GM23338 (cell line): ENCODE results near the gene POLR2L. TPM values are rescaled to one million over a fixed set of nuclear protein-coding genes. Genes with fewer than 3 reads are reported as not detected.

Source experiments
- ATAC-seq: fragments of 200-7000 bp; cut with Tn5 transposase; 3 replicates; pipeline ENCODE4 v1.9.1; 2020
- DNase-seq: peaks from one replicate; pipeline ENCODE4 v3.0.0-alpha.2; 2015; ENCODE audit warnings: low spot score
- H2AFZ ChIP-seq: fragments of 200-600 bp; sonication (generic); 2 replicates; pipeline ENCODE4 v1.8.0; 2016; ENCODE audit warnings: antibody characterized with exemption, mild to moderate bottlenecking, moderate library complexity
- H3F3A ChIP-seq: fragments of 200-600 bp; sonication (generic); replicated peaks from 2 replicates; pipeline ENCODE4 v1.8.0; 2017; ENCODE audit warnings: antibody characterized with exemption, mixed run types, low read depth
- H3K27ac ChIP-seq: fragments of 200-600 bp; sonication (generic); 2 replicates; pipeline ENCODE4 v1.6.1; 2016; ENCODE audit warnings: low read depth
- H3K27me3 ChIP-seq: fragments of 200-600 bp; sonication (generic); 2 replicates; pipeline ENCODE4 v1.8.0; 2016; ENCODE audit warnings: mild to moderate bottlenecking, mixed run types, moderate library complexity; ENCODE audit not compliant: insufficient read depth
- H3K36me3 ChIP-seq: fragments of 200-600 bp; sonication (generic); 2 replicates; pipeline ENCODE4 v1.8.0; 2016; ENCODE audit warnings: mild to moderate bottlenecking; ENCODE audit not compliant: insufficient read depth
- H3K4me1 ChIP-seq: fragments of 200-600 bp; sonication (generic); 2 replicates; pipeline ENCODE4 v1.8.0; 2016; ENCODE audit warnings: mild to moderate bottlenecking, moderate library complexity; ENCODE audit not compliant: insufficient read depth
- H3K4me2 ChIP-seq: fragments of 200-600 bp; sonication (generic); 2 replicates; pipeline ENCODE4 v1.7.1; 2017; ENCODE audit warnings: mixed run types
- H3K4me3 ChIP-seq: fragments of 200-600 bp; sonication (generic); 2 replicates; pipeline ENCODE4 v1.6.1; 2016; ENCODE audit warnings: mixed run types
- H3K79me2 ChIP-seq: fragments of 200-600 bp; sonication (generic); replicated peaks from 2 replicates; pipeline ENCODE4 v1.8.0; 2017; ENCODE audit warnings: mild to moderate bottlenecking; ENCODE audit not compliant: insufficient read depth
- H3K9me2 ChIP-seq: fragments of 200-600 bp; sonication (generic); 2 replicates; pipeline ENCODE4 v1.8.0; 2017; ENCODE audit not compliant: insufficient read depth
- H4K20me1 ChIP-seq: fragments of 200-600 bp; sonication (generic); replicated peaks from 2 replicates; pipeline ENCODE4 v1.8.0; 2017; ENCODE audit warnings: mild to moderate bottlenecking; ENCODE audit not compliant: insufficient read depth
- H3K27ac Mint-ChIP-seq: 2 replicates; pipeline ENCODE4 v1.8.0; 2020; ENCODE audit warnings: inconsistent platforms, mild to moderate bottlenecking, moderate library complexity, mixed read lengths
- H3K27me3 Mint-ChIP-seq: 3 replicates; pipeline ENCODE4 v1.8.0; 2022; ENCODE audit warnings: low read depth, mild to moderate bottlenecking, moderate library complexity, mixed read lengths, inconsistent platforms; ENCODE audit not compliant: insufficient read depth, poor library complexity
- H3K36me3 Mint-ChIP-seq: 3 replicates; pipeline ENCODE4 v1.8.0; 2021; ENCODE audit warnings: low read depth, mild to moderate bottlenecking, inconsistent platforms, moderate library complexity, mixed read lengths
- H3K4me1 Mint-ChIP-seq: 3 replicates; pipeline ENCODE4 v1.8.0; 2020; ENCODE audit warnings: mild to moderate bottlenecking, inconsistent platforms, mixed read lengths
- H3K4me3 Mint-ChIP-seq: 3 replicates; pipeline ENCODE4 v1.8.0; 2021; ENCODE audit warnings: moderate library complexity, mild to moderate bottlenecking, inconsistent platforms, mixed read lengths
- H3K9me3 Mint-ChIP-seq: 3 replicates; pipeline ENCODE4 v1.8.0; 2020; ENCODE audit warnings: moderate library complexity, mild to moderate bottlenecking, inconsistent platforms, mixed read lengths
- CREB1 ChIP-seq: fragments of 250-450 bp; sonication (Bioruptor Pico); IDR thresholded peaks from 2 replicates; pipeline ENCODE4 v1.5.0; 2020; ENCODE audit warnings: low read depth, mild to moderate bottlenecking, moderate library complexity
- CTCF ChIP-seq, 2 experiments: fragments of 200-600 bp in 1 of 2; sonication (generic) in 1 of 2; conservative IDR thresholded peaks; 2 replicates each; pipeline versions ENCODE4 v1.5.1 to v1.6.1; 2016 to 2017; ENCODE audit warnings: antibody characterized with exemption in 2 of 2, low read depth in 2 of 2, mild to moderate bottlenecking in 2 of 2, moderate library complexity in 1 of 2
- EZH2 ChIP-seq: fragments of 200-600 bp; sonication (generic); IDR thresholded peaks from one replicate; pipeline ENCODE4 v1.8.0; 2017; ENCODE audit warnings: antibody characterized with exemption, mild to moderate bottlenecking, low read depth; ENCODE audit not compliant: unreplicated experiment
- EZH2phosphoT487 ChIP-seq: fragments of 200-600 bp; sonication (generic); IDR thresholded peaks from one replicate; pipeline ENCODE4 v1.8.1; 2018; ENCODE audit warnings: antibody characterized with exemption; ENCODE audit not compliant: unreplicated experiment
- JUNB ChIP-seq: IDR thresholded peaks from one replicate; pipeline ENCODE4 v1.6.1; 2016; ENCODE audit warnings: antibody characterized with exemption; ENCODE audit not compliant: unreplicated experiment
- NANOG ChIP-seq: IDR thresholded peaks from 2 replicates; pipeline ENCODE4 v1.6.1; 2016; ENCODE audit warnings: antibody characterized with exemption, borderline replicate concordance
- POLR2AphosphoS5 ChIP-seq: IDR thresholded peaks from 2 replicates; pipeline ENCODE4 v1.6.1; 2016; ENCODE audit warnings: antibody characterized with exemption, low read depth
- REST ChIP-seq: IDR thresholded peaks from one replicate; pipeline ENCODE4 v1.6.1; 2018; ENCODE audit warnings: antibody characterized with exemption; ENCODE audit not compliant: unreplicated experiment
- ZNF114 ChIP-seq: fragments of 250-450 bp; sonication (Bioruptor Pico); IDR thresholded peaks from 2 replicates; pipeline ENCODE4 v1.5.0; 2020; ENCODE audit warnings: mild to moderate bottlenecking, moderate library complexity
- ZNF331 ChIP-seq: fragments of 250-450 bp; sonication (Bioruptor Pico); IDR thresholded peaks from 2 replicates; pipeline ENCODE4 v1.5.0; 2020; ENCODE audit warnings: low read depth, mild to moderate bottlenecking, moderate library complexity
- polyA plus RNA-seq: library from polyadenylated mRNA; unstranded; fragments of >200 nt; fragmentation: Nextera tagmentation; extraction: Ambion mirVana; gene quantifications from 2 replicates; pipeline ENCODE4 v1.2.1, GENCODE V29; 2016
- total RNA-seq: library from RNA; depleted of rRNA; stranded (reverse); fragments of >200 nt; shearing (Covaris generic); gene quantifications from 2 replicates; pipeline ENCODE4 v1.2.3, GENCODE V29; 2014

POLR2L gene
- total and polyA plus RNA-seq, 2 experiments from 2014 or later, result 32.2 to 369 TPM

GRCh38 chr11:791658-792534 is 50.4 kb downstream of the POLR2L start:
- H3K27ac ChIP-seq, result no peak overlapping the region
- H4K20me1 ChIP-seq, result peaks cover 3% of the 10 kb centered on the region; the same call in 1 of the 2 replicates
- peaks cover 21% of the 10 kb centered on the region; the same call in 1 of the 2 replicates for H3K4me1 ChIP-seq
- no peak overlapping the region for H3K4me2 ChIP-seq
- no peak for DNase-seq
- TF ChIP-seq CREB1, result no peak
- no peak for TF ChIP-seq EZH2
- TF ChIP-seq NANOG, result no peak
- TF ChIP-seq POLR2AphosphoS5, result no peak
- no peak for TF ChIP-seq ZNF331 (CRISPR knock-in tag)
- TF ChIP-seq ZNF114 (CRISPR knock-in tag), result no peak
- no peak for TF ChIP-seq EZH2phosphoT487
- no peak for TF ChIP-seq REST
- no peak for TF ChIP-seq JUNB
- no peak for TF ChIP-seq CTCF (conservative IDR thresholded peaks at IDR 0.05; ENCODE audit: low read depth in 2 of 2)
- Mint-ChIP-seq H3K27me3 (peaks cover 15% of the 10 kb centered on the region), H3K4me1 (peaks cover 30% of the 10 kb centered on the region), H3K4me3 (no peak overlapping the region), H3K27ac (no peak overlapping the region), H3K36me3 (peaks cover 6% of the 10 kb centered on the region; the same call in 1 of the 3 replicates), H3K9me3 (no peaks in the 10 kb centered on the region)
- H3F3A ChIP-seq, result peaks cover 10% of the 10 kb centered on the region
- ATAC-seq, result no peak
- no peak overlapping the region for H3K4me3 ChIP-seq
- H3K79me2 ChIP-seq, result no peaks in the 10 kb centered on the region; the same call in 1 of the 2 replicates
- no peaks in the 10 kb centered on the region for H3K27me3 ChIP-seq
- H3K36me3 ChIP-seq, result no peaks in the 10 kb centered on the region
- H3K9me2 ChIP-seq, result no peaks in the 10 kb centered on the region
- H2AFZ ChIP-seq, result no peak overlapping the region
